HCT116 (cell line): ENCODE results near the gene HJURP. TPM values are rescaled to one million over a fixed set of nuclear protein-coding genes. Genes with fewer than 3 reads are reported as not detected.
A peak's percentile ranks its signal among the peaks of the same experiment; 100 is the strongest.

Experiments
- ATAC-seq: fragments of 200-7000 bp; cut with Tn5 transposase; 2 replicates; pipeline ENCODE4 v1.9.1; 2020; ENCODE audit warnings: mild to moderate bottlenecking, moderate library complexity
- BruUV-seq: library from RNA; stranded (reverse); fragments of 400-500 nt; replicated peaks from 2 replicates; lab custom pipeline; 2021; lab: Mats Ljungman, UMichigan
- CTCF ChIA-PET: fragments of 300-600 bp; sonication (Branson Sonifier 250); formaldehyde crosslinking; loops from one replicate; lab custom pipeline; 2021; ENCODE audit warnings: antibody characterized with exemption; lab: Charles Lee
- POLR2A ChIA-PET: fragments of 300-600, 350-600 bp; sonication (Branson Sonifier 250); formaldehyde crosslinking; loops from one replicate; lab custom pipeline; 2021; ENCODE audit warnings: antibody characterized with exemption; lab: Charles Lee
- RAD21 ChIA-PET, 2 experiments: fragments of 300-600 bp; sonication (Branson Sonifier 250); formaldehyde crosslinking; loops; one replicate each; lab custom pipeline; 2023; ENCODE audit warnings: low total read pairs in 2 of 2; ENCODE audit not compliant: uncharacterized antibody in 2 of 2, unreplicated experiment in 2 of 2, low non-redundant PET in 1 of 2; lab: Charles Lee
- DNase-seq: peaks from one replicate; pipeline ENCODE4 v3.0.0-alpha.2; 2010; ENCODE audit warnings: low read depth, low spot score
- H2AFZ ChIP-seq: fragments of 200-600 bp; shearing (Covaris generic), sonication (generic); 2 replicates; pipeline ENCODE4 v1.6.1; 2017; ENCODE audit warnings: low read depth, mixed run types, mixed read lengths, antibody characterized with exemption, low read length; ENCODE audit not compliant: poor library complexity, severe bottlenecking
- H3K27ac ChIP-seq: 2 replicates; pipeline ENCODE4 v1.5.1; 2012; ENCODE audit warnings: low read depth, low read length
- H3K27me3 ChIP-seq: fragments of 200-600 bp; sonication (generic); 2 replicates; pipeline ENCODE4 v1.6.1; 2016; ENCODE audit warnings: mixed run types, low read length, mixed read lengths; ENCODE audit not compliant: insufficient read depth
- H3K36me3 ChIP-seq, 2 experiments: fragments of 200-500 bp in 1 of 2; fragments of 200-600 bp in 1 of 2; sonication (Bioruptor generic) in 1 of 2; sonication (generic) in 1 of 2; 2 replicates each; pipeline versions ENCODE4 v1.5.1 to v1.6.1; 2014 to 2016; ENCODE audit warnings: low read length in 2 of 2, inconsistent platforms in 1 of 2, mixed read lengths in 1 of 2, mixed run types in 1 of 2; ENCODE audit not compliant: insufficient read depth in 2 of 2, control insufficient read depth in 1 of 2
- H3K4me1 ChIP-seq, 2 experiments: fragments of 200-600 bp in 1 of 2; sonication (generic) in 1 of 2; 2 replicates each; pipeline versions ENCODE4 v1.5.1 to v1.6.1; 2012 to 2017; ENCODE audit warnings: low read length in 2 of 2, inconsistent platforms in 1 of 2, mild to moderate bottlenecking in 1 of 2, mixed read lengths in 1 of 2, mixed run types in 1 of 2, moderate library complexity in 1 of 2; ENCODE audit not compliant: insufficient read depth in 2 of 2, control insufficient read depth in 1 of 2
- H3K4me2 ChIP-seq: fragments of 200-600 bp; sonication (generic); 2 replicates; pipeline ENCODE4 v1.6.1; 2017; ENCODE audit warnings: mixed run types, low read length, mixed read lengths
- H3K4me3 ChIP-seq, 2 experiments: fragments of 200-600 bp in 1 of 2; sonication (generic) in 1 of 2; replicated peaks in 1 of 2; 2 replicates each; pipeline ENCODE4 v1.5.1; 2011 to 2016; ENCODE audit warnings: low read length in 2 of 2, control low read depth in 1 of 2, low read depth in 1 of 2, mild to moderate bottlenecking in 1 of 2, mixed read lengths in 1 of 2, mixed run types in 1 of 2
- H3K79me2 ChIP-seq: fragments of 200-600 bp; sonication (generic); 2 replicates; pipeline ENCODE4 v1.6.1; 2017; ENCODE audit warnings: mild to moderate bottlenecking, mixed run types, low read length, moderate library complexity, mixed read lengths; ENCODE audit not compliant: insufficient read depth
- H3K9ac ChIP-seq: fragments of 200-600 bp; sonication (generic); 2 replicates; pipeline ENCODE4 v1.6.1; 2016; ENCODE audit warnings: low read length, mixed read lengths
- H3K9me2 ChIP-seq: fragments of 200-600 bp; sonication (generic), shearing (Covaris generic); 2 replicates; pipeline ENCODE4 v1.6.1; 2017; ENCODE audit warnings: mixed run types, mild to moderate bottlenecking, moderate library complexity; ENCODE audit not compliant: insufficient read depth
- H3K9me3 ChIP-seq, 2 experiments: fragments of 200-500 bp in 1 of 2; fragments of 200-600 bp in 1 of 2; sonication (Bioruptor generic) in 1 of 2; sonication (generic) in 1 of 2; 2 replicates each; pipeline ENCODE4 v1.6.1; 2014 to 2017; ENCODE audit warnings: low read length in 2 of 2, mixed read lengths in 2 of 2, inconsistent platforms in 1 of 2, low read depth in 1 of 2, mild to moderate bottlenecking in 1 of 2, mixed run types in 1 of 2, moderate library complexity in 1 of 2; ENCODE audit not compliant: control insufficient read depth in 1 of 2, insufficient read depth in 1 of 2
- H4K20me1 ChIP-seq: fragments of 200-600 bp; sonication (generic), shearing (Covaris generic); 2 replicates; pipeline ENCODE4 v1.6.1; 2017; ENCODE audit warnings: mixed run types, mild to moderate bottlenecking, moderate library complexity; ENCODE audit not compliant: insufficient read depth
- CBX3 ChIP-seq: IDR thresholded peaks from 2 replicates; pipeline ENCODE4 v1.6.1; 2012; ENCODE audit warnings: low read depth
- CTCF ChIP-seq, 3 experiments: fragments of 200-600 bp in 1 of 3; sonication (generic) in 1 of 3; IDR thresholded peaks in 2 of 3; conservative IDR thresholded peaks in 1 of 3; 2 replicates each; pipeline ENCODE4 v1.5.1; 2012 to 2017; ENCODE audit warnings: low read depth in 2 of 3, low read length in 2 of 3, antibody characterized with exemption in 1 of 3, borderline replicate concordance in 1 of 3, control low read depth in 1 of 3, mild to moderate bottlenecking in 1 of 3, mixed read lengths in 1 of 3, mixed run types in 1 of 3, moderate library complexity in 1 of 3; ENCODE audit not compliant: insufficient read depth in 1 of 3
- ELF1 ChIP-seq: IDR thresholded peaks from 2 replicates; pipeline ENCODE4 v1.6.1; 2012; ENCODE audit warnings: low read depth, borderline replicate concordance
- EZH2phosphoT487 ChIP-seq: fragments of 200-600 bp; IDR thresholded peaks from 2 replicates; pipeline ENCODE4 v1.6.1; 2018; ENCODE audit warnings: antibody characterized with exemption, borderline replicate concordance
- MAX ChIP-seq: IDR thresholded peaks from 2 replicates; pipeline ENCODE4 v1.6.1; 2012
- RAD21 ChIP-seq: IDR thresholded peaks from 2 replicates; pipeline ENCODE4 v1.6.1; 2012; ENCODE audit warnings: low read depth, mild to moderate bottlenecking
- REST ChIP-seq: IDR thresholded peaks from 2 replicates; pipeline ENCODE4 v1.6.1; 2012; ENCODE audit warnings: low read depth
- SP1 ChIP-seq: IDR thresholded peaks from 2 replicates; pipeline ENCODE4 v1.6.1; 2012; ENCODE audit warnings: low read depth
- ZFX ChIP-seq: fragments of 450-650 bp; IDR thresholded peaks from 2 replicates; pipeline ENCODE4 v1.6.1; 2017
- ZNF274 ChIP-seq: fragments of 200-500 bp; sonication (Bioruptor generic); IDR thresholded peaks from 2 replicates; pipeline ENCODE4 v1.6.1; 2014; ENCODE audit warnings: mild to moderate bottlenecking, low read depth, low read length, inconsistent platforms
- intact Hi-C: fragments of 100-400 bp; cut with micrococcal nuclease; formaldehyde crosslinking; loops from 2 replicates; pipeline ENCODE4 v1.10.0; 2022
- total RNA-seq: library from RNA; stranded (reverse); gene quantifications from one replicate; pipeline ENCODE4 v1.2.1, GENCODE V29; 2021; ENCODE audit not compliant: unreplicated experiment

The HJURP gene
- total RNA-seq, 1 experiment from 2014 or later: 64.1 TPM

- Histone ChIP-seq H3K36me3 (no peaks in the 10 kb centered on the region), H3K9me2 (no peaks in the 10 kb centered on the region), H3K9me3 (no peaks in the 10 kb centered on the region), H3K4me3 (no peak overlapping the region), H2AFZ (no peak overlapping the region), H3K27me3 (no peaks in the 10 kb centered on the region; the same call in 1 of the 2 replicates), H3K4me1 (no peaks in the 10 kb centered on the region), H3K4me2 (no peak overlapping the region), H3K79me2 (no peaks in the 10 kb centered on the region), H3K9ac (no peak overlapping the region), H4K20me1 (no peaks in the 10 kb centered on the region), H3K27ac (no peak overlapping the region)
- ChIA-PET RAD21 (no interaction called here), POLR2A (interaction anchor here (0.6 kb wide), 1 partner anchor 19 kb away, joined by 3 read pairs; no protein-coding TSS in a partner anchor), CTCF (no interaction called here)
- intact Hi-C loops: no loop called here
- ATAC-seq: peak; percentile 73
- no TSS peak for BruUV-seq
- no peak for DNase-seq
- TF ChIP-seq ZNF274 (no peak), RAD21 (peak; percentile 56), CTCF (IDR thresholded peaks at IDR 0.05 in 2 of 3, conservative IDR thresholded peaks at IDR 0.05 in 1 of 3; ENCODE audit: borderline replicate concordance in 1 of 3, insufficient read depth in 1 of 3, low read depth in 2 of 3, low read length in 2 of 3) (peak in 2 of 3 experiments; percentile 24 to 30; a peak in 3 of 6 replicates)
These were observed 47.0 kb downstream of the HJURP start for GRCh38 chr2:233807215-233807865.

GRCh38 chr2:233803994-233804393 is 50.3 kb downstream of the HJURP start:
- Histone ChIP-seq H3K9me2 (no peaks in the 10 kb centered on the region), H4K20me1 (no peaks in the 10 kb centered on the region), H3K9me3 (no peaks in the 10 kb centered on the region), H3K27ac (no peak overlapping the region), H3K36me3 (no peaks in the 10 kb centered on the region), H3K9ac (no peak overlapping the region), H3K4me3 (no peak overlapping the region), H2AFZ (no peak overlapping the region), H3K79me2 (no peaks in the 10 kb centered on the region), H3K4me2 (no peak overlapping the region), H3K4me1 (peaks cover 5 to 9% of the 10 kb centered on the region in 2 experiments; a peak in 3 of 4 replicates), H3K27me3 (no peaks in the 10 kb centered on the region; the same call in 1 of the 2 replicates)
- no TSS peak for BruUV-seq
- RAD21 ChIA-PET: no interaction called here
- CTCF ChIA-PET: no interaction called here
- DNase-seq (no peak), ATAC-seq (no peak)
- intact Hi-C loops: no loop called here
- POLR2A ChIA-PET: no interaction called here
- TF ChIP-seq EZH2phosphoT487: no peak
- no peak for TF ChIP-seq CTCF (IDR thresholded peaks at IDR 0.05 in 2 of 3, conservative IDR thresholded peaks at IDR 0.05 in 1 of 3; ENCODE audit: borderline replicate concordance in 1 of 3, insufficient read depth in 1 of 3, low read depth in 2 of 3, low read length in 2 of 3)
- TF ChIP-seq ELF1: no peak
- TF ChIP-seq CBX3: no peak
- TF ChIP-seq RAD21: no peak
- no peak for TF ChIP-seq ZNF274
- no peak for TF ChIP-seq SP1
- TF ChIP-seq ZFX: no peak
- TF ChIP-seq MAX: no peak
- TF ChIP-seq REST: no peak
